GM21576 (cell line): ENCODE measurements around the gene TTC7B.

Source experiments
- ATAC-seq: cut with Tn5 transposase; IDR thresholded peaks from one replicate; pipeline ENCODE4 v1.9.1; 2021; ENCODE audit warnings: mild to moderate bottlenecking, moderate library complexity; ENCODE audit not compliant: unreplicated experiment

Gene TTC7B

GRCh38 chr14:90581745-90582144 is 234.5 kb downstream of the TTC7B start:
- ATAC-seq, result no peak

DNA sequence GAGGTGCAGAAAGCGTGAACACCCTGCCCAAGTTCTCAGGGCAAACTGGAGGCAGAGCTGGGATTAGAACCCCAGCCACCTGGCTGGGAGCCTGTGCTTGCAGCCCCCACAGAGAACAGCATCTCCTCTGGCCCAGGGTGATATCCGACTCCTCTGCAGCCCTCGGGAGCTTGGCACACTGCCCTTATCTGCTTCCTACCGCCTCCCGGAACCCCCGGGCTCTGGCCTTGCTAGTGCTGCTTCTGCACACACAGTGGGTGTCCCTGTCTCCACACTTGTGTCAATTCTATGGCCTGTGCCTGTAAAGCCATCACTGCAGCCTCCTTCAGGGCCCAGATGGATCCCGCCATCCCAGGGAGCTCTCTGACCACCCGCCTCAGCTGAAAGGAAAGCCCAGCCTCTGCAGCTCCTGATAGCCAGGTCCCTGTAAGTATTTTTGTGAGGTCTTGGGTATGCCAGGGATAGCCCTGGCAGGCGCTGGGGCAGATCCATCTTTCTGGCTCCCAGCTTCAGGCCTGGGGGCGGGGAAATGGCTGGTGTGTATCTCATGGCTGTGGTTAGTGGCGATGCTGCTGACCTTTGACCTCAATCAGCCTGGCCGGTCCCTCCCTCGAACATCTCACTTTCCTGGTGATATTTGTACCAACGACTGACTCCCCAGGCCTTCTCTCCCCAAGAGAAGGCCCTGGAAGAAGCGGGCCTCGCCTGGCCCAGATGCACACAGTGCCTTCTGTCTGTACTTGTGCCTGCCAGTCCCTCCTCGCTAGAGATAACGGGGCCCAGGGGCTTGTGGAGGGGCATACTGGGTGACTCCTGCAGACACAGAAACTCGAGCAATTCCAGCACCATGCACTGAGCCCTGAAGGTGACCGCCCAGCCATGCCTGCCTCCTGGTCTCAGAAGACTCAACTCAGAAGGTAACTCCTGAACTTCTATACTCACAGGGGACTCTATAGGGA is 235.6 kb downstream of the TTC7B start:
- ATAC-seq, result no peak

GRCh38 chr14:90579816-90580215 is 236.4 kb downstream of the TTC7B start:
- ATAC-seq, result no peak

- ATAC-seq, result no peak
Observed at GRCh38 chr14:90579088-90579487, 237.1 kb downstream of the TTC7B start.

GRCh38 chr14:90578283-90578985 is 237.8 kb downstream of the TTC7B start:
- no peak for ATAC-seq

GRCh38 chr14:90577661-90578282 is 238.5 kb downstream of the TTC7B start:
- no peak for ATAC-seq

- ATAC-seq, result no peak
Observed at GRCh38 chr14:90576981-90577660, 239.1 kb downstream of the TTC7B start.

- ATAC-seq, result no peak
Observed at GRCh38 chr14:90576581-90576980, 239.6 kb downstream of the TTC7B start.

- no peak for ATAC-seq
Observed at GRCh38 chr14:90575781-90576180, 240.4 kb downstream of the TTC7B start.

- no peak for ATAC-seq
Observed at GRCh38 chr14:90575336-90575735, 240.9 kb downstream of the TTC7B start.

DNA sequence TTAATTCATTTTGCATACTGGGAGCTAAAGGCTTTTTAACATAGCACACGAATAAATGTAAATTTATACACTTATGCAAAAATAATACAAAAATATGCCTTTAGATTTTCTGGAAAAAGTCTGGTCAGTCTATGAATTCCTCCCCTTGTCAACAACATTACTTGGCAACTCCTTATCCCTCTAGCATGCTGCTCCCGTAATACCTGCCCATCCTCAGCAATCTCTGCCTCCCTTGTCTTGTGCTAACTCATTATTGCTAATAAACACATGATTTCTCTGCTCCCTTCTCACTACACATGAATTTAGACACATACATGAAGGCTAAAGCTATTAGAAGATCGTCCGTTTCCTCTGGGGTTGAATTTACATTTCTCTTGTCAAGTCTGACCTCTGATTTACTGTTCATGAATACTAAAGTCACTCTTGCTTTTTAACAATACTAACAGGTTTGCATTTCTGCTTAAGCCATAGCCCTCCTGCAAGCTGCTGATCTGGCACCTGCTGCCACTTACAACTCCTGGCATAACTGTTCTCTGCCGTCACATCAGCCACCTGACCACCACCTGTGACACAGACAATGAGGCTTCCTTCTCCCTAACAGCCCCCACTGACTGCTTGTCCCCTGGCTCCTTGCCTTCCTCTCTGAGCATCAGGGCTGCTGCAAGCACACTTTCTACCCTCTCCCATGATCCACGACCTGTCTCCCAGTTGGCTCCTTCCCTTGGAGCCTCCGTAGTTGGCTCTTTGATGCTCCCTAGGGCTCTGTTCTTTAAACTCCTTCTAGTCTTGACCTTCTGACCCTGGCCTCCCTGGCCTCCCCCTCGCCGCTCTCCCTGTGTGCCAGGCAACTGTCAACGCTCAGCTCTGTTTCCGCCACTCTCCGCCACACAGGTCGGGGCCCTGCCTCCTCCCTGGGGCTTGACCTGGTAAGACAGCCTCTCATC is 241.8 kb downstream of the TTC7B start:
- no peak for ATAC-seq

DNA sequence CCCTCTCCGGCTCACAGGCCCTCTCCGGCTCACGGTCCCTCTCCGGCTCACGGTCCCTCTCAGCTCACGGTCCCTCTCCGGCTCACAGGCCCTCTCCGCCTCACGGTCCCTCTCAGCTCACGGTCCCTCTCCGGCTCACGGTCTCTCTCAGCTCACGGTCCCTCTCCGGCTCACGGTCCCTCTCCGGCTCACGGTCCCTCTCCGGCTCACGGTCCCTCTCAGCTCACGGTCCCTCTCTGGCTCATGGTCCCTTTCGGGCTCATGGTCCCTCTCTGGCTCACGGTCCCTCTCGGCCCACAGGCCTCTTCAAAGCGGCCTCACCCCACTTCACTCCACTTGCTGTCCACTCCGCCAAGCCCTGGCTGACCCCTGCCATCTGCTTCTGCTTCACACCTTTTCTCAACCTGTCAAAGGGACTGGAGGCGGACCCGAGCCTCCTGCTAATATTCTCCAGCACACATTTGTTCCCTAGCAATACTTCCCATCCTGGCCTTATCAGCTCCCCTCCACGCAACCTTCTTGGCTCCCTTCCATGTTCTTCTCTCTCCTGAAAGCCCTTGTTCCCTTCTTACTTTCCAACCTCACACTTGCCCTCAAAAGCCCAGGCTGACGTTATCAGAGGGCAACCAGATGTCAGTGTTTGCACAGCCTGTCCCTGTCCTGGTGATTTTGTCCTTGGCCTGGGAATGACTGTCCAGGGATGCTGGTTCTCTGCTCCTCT is 242.7 kb downstream of the TTC7B start:
- ATAC-seq, result no peak

GRCh38 chr14:90572441-90573150 is 243.6 kb downstream of the TTC7B start:
- ATAC-seq, result no peak

GRCh38 chr14:90571149-90571947 is 244.9 kb downstream of the TTC7B start:
- no peak for ATAC-seq

DNA sequence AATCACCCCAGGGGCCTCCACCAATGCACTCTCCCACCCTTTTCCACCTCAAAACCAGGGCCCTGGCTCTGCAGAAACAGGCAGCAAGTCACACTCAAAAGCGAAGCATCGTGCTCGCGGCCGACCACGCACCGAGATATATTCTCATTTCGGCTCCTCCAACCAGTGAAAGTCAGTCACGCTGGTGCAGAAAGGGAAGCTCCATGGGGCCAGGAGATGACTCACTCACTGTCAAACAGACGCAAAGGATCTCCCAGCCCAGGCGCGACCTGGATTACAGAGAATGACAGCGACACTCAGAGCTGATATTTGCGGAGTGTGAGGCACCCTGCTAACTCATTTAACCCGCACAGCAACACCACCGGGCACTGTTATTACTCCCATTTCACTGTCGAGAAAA is 245.8 kb downstream of the TTC7B start:
- no peak for ATAC-seq

DNA sequence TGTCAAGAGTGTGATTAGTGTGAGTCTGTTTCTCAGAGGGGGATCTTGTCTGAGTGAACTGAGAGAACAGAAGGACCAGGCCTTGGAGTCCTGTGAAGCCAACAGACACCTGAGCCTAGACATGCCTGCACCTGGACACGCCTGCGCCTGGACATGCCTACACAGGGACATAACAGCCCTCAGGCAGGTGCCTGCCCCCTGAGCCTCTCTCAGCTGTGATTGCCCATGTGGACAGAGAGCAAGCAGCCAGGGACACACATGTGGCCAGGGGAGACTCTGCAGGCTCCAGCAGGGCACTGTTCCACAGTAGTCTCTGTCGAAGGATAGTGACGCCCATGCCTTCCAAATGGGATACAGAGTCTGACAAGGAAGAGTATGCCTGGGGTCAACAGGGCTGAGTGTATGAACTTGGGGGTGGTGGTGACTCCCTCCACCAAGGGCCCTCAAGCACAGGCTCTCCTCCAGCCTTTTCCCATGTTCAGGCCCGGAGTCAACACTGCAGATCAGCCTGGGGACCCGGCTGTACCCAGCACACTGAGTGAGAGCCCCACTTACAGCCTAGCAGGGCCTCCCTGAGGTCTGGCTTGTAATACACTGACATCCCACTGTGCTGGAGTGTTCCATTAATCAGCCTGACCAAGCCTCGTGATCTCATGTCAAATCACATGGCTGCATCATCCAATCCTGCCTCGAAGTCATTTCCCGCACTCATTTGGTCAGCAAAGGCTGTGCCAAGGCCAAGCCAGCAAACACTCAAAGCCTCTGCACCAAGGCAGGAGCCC is 246.4 kb downstream of the TTC7B start:
- no peak for ATAC-seq

GRCh38 chr14:90569201-90569600 is 247.0 kb downstream of the TTC7B start:
- ATAC-seq, result no peak
